Upper lobe of right lung (tissue), 1 donor: Measurements from ENCODE around the gene CD79B. TPM values are rescaled to one million over a fixed set of nuclear protein-coding genes. Genes with fewer than 3 reads are reported as not detected.

Experiments
- ATAC-seq: fragments of 200-7000 bp; cut with Tn5 transposase; one replicate; pipeline ENCODE4 v1.9.1; 2020; ENCODE audit warnings: mild to moderate bottlenecking, moderate library complexity
- DNase-seq: peaks from one replicate; pipeline ENCODE4 v3.0.0-alpha.2; 2020
- H3K27ac ChIP-seq: fragments of 200-600 bp; one replicate; pipeline ENCODE4 v1.8.0; 2022
- H3K27me3 ChIP-seq: fragments of 200-600 bp; one replicate; pipeline ENCODE4 v1.8.0; 2022; ENCODE audit warnings: mild to moderate bottlenecking
- H3K36me3 ChIP-seq: fragments of 200-600 bp; one replicate; pipeline ENCODE4 v1.8.0; 2022
- H3K4me1 ChIP-seq: fragments of 200-600 bp; one replicate; pipeline ENCODE4 v1.8.0; 2022
- H3K4me3 ChIP-seq: fragments of 200-600 bp; one replicate; pipeline ENCODE4 v1.8.0; 2022; ENCODE audit warnings: mild to moderate bottlenecking
- H3K9me3 ChIP-seq: fragments of 200-600 bp; one replicate; pipeline ENCODE4 v1.8.0; 2022
- intact Hi-C: fragments of 100-400 bp; cut with DNase I; formaldehyde crosslinking; loops from one replicate; pipeline ENCODE4 v1.11.0; 2022
- total RNA-seq: library from RNA; stranded (reverse); fragmentation: NEBNext Ultra II Directional; extraction: Animal tissue kit (Norgen Biotek cat#: 25700); gene quantifications from one replicate; pipeline ENCODE4 v1.2.1, GENCODE V29; 2021
- TF ChIP-seq, protein P1 (sequence below): fragments of 200-600 bp; IDR thresholded peaks from one replicate; pipeline ENCODE4 v1.8.0; 2022; ENCODE audit warnings: antibody characterized with exemption
- donor health status: DM: no; HTN: yes; CAD: no; lungs with severe emphysema.

CD79B gene
- total RNA-seq, 1 donor from 2014 or later, result 4.7 TPM

DNA sequence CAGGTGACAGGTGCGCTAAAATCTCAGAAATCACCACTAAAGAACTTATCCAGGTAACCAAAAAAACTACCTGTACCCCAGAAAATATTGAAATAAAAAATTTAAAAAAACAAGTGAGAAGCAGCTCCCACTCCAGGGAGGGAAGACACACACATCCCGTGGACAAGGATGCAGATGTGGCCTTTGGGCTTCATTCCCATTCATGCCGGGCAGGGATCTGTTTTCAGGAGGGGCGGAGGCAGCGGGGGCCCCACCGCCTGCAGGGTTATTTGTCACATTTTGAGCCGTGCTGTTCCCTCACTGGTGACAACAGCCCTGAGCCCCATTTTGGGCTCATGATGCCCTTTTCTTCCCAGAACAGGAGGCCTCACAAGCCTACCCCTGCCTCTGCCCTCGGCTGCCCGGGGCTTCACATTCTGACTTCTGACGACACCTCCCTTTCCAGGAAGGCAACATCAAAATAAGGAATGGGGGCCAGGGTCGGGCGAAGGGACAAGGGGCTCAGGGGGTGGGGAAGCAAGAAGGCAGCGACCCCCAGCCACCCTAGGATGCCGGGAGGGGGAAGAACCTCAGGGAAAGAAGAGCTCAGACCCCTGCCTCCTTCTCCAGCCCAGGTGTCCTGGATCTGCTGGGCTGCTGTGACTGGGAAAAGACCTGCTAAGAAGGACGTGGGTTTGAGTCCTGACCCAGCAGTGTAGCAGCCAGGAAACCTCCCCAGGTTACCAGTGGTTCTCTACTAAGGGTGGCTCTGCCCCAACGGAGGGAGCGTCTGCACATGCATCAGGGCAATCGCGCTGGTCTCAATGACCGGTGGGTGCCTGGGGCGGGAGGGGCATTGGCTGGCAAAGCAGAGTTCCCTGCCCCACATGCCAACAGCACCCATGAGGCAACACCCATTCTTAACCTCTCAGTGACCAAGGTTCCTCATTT is 2.3 kb upstream of the CD79B start:
- DNase-seq (no peak), ATAC-seq (no peak)
- intact Hi-C loops, result no loop called here
- Histone ChIP-seq H3K9me3 (no peaks in the 10 kb centered on the region), H3K4me3 (no peak overlapping the region), H3K27ac (no peak overlapping the region), H3K4me1 (peaks cover 5% of the 10 kb centered on the region), H3K27me3 (no peaks in the 10 kb centered on the region), H3K36me3 (no peaks in the 10 kb centered on the region)
- TF ChIP-seq, protein P1, sequence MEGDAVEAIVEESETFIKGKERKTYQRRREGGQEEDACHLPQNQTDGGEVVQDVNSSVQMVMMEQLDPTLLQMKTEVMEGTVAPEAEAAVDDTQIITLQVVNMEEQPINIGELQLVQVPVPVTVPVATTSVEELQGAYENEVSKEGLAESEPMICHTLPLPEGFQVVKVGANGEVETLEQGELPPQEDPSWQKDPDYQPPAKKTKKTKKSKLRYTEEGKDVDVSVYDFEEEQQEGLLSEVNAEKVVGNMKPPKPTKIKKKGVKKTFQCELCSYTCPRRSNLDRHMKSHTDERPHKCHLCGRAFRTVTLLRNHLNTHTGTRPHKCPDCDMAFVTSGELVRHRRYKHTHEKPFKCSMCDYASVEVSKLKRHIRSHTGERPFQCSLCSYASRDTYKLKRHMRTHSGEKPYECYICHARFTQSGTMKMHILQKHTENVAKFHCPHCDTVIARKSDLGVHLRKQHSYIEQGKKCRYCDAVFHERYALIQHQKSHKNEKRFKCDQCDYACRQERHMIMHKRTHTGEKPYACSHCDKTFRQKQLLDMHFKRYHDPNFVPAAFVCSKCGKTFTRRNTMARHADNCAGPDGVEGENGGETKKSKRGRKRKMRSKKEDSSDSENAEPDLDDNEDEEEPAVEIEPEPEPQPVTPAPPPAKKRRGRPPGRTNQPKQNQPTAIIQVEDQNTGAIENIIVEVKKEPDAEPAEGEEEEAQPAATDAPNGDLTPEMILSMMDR, result no peak

DNA sequence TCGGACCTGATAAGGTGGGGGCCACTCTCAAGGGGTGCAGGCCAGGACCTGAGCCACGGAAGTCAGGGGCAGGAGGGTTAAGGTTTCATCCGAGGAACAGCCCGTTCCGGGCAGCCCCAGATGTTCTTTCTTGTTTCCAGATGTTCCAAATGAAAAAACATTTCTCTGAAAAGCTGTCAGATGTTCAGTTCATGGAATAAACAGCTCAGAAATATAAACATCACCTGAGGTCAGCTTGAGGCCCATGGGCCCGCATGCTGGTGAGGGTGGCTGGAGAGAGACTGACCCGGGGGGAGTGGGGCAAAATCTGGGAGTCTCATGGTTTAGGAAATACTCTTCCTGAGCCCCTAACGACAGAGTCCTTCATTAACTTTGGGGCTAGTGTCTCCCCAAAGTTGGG is 1.5 kb upstream of the CD79B start:
- Histone ChIP-seq H3K9me3 (no peaks in the 10 kb centered on the region), H3K4me3 (no peak overlapping the region), H3K27me3 (no peaks in the 10 kb centered on the region), H3K4me1 (peaks cover 5% of the 10 kb centered on the region), H3K36me3 (no peaks in the 10 kb centered on the region), H3K27ac (no peak overlapping the region)
- no peak for DNase-seq
- no peak for ATAC-seq
- TF ChIP-seq, protein P1, result no peak
- intact Hi-C loops, result no loop called here

DNA sequence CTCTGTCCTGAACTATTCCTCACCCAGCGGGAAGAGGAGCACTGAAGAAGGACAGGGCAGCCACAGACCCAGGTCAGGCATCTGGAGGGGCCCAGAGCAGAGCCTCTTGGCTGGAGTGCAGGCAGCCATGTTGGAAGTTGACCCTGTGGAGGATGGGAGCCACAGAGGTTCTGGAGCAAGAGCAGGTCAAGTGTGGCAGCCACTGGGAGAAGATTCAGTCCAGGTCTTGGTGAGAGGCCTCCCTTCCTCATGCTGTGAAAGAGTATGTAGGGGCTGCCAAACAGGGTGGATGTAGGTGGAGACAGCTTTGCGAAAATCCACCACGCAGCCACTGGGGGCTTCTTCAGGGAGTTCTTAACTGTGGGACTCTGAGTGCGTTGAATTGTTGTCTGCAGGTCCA is 590 bp upstream of the CD79B start:
- Histone ChIP-seq H3K27me3 (no peaks in the 10 kb centered on the region), H3K4me3 (no peak overlapping the region), H3K4me1 (peaks cover 5% of the 10 kb centered on the region), H3K9me3 (no peaks in the 10 kb centered on the region), H3K36me3 (no peaks in the 10 kb centered on the region), H3K27ac (no peak overlapping the region)
- intact Hi-C loops, result no loop called here
- DNase-seq, result no peak
- TF ChIP-seq, protein P1, result no peak
- ATAC-seq, result no peak

GRCh38 chr17:63930951-63931575 is 1.1 kb downstream of the CD79B start:
- Histone ChIP-seq H3K9me3 (no peaks in the 10 kb centered on the region), H3K36me3 (no peaks in the 10 kb centered on the region), H3K4me3 (peak overlapping the region; percentile 15), H3K4me1 (peaks cover 5% of the 10 kb centered on the region), H3K27me3 (no peaks in the 10 kb centered on the region), H3K27ac (peak overlapping the region; percentile 36)
- DNase-seq, result peak; percentile 79
- intact Hi-C loops, result no loop called here
- peak; percentile 84 for ATAC-seq
- TF ChIP-seq, protein P1, result no peak

GRCh38 chr17:63929860-63930766 is 2.0 kb downstream of the CD79B start:
- intact Hi-C loops, result no loop called here
- Histone ChIP-seq H3K27ac (peak overlapping the region; percentile 36), H3K9me3 (no peaks in the 10 kb centered on the region), H3K4me3 (no peak overlapping the region), H3K27me3 (no peaks in the 10 kb centered on the region), H3K4me1 (peaks cover 5% of the 10 kb centered on the region), H3K36me3 (no peaks in the 10 kb centered on the region)
- DNase-seq (no peak), ATAC-seq (no peak)
- TF ChIP-seq, protein P1, result no peak
